ENCODE data around the gene CNOT6. TPM values are rescaled to one million over a fixed set of nuclear protein-coding genes. Genes with fewer than 3 reads are reported as not detected.

The CNOT6 gene
- total RNA-seq, 1 experiment from 2014 or later, result 15.3 TPM

DNA sequence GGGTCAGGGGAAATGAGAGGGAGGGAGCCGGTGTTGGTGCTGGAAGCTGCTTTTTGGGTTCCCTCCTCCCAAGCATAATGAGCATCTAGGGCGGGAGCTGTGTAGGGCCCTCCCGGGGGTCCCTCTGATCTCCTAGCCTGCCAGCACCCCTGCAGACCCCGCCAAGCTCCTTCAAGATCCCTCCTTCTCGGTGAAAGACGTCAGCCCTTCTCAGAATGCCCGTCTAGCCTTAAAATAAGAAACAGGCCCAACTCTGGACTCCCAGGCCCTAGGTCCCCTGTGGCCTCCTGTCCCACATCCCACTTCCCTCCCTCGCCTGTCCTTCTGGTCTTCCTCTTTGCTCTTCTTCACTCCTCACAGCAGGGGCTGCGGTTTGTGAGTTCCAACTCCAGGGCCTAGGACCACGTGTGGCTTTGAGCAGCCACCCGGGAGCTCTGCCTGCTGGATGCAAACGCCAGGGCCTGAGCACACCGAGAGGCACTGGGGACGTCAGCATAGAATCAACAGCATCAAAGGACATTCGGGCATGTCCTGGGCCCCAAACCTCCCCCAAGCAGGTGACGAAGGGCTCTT, 105.9 kb downstream of the CNOT6 start:
- DNase-seq (ENCODE audit: low spot score), result no peak

DNA sequence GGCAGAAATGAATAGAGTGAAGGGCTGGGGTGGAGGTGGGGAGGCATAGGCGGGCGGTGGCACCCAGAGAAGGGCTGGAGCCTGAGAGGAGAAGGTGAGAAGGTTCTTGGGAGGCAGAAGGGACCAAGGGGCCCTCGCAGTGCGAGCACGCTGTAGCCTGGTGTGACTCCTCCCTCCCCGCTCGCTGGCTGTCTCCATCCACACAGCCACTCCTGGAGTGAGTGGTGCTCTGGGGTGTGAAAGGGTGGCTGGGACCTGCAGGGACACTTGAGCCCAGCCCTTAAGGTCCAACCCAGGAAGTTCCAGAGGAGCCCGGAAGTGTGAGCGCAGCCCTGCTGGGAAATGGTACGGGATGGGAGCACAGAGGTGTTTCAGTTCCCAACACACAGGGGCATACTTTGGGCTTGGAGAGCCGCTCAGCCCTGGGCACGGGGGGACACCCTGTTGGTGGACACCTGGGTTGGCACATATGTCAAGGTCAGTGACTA, 106.4 kb downstream of the CNOT6 start:
- no peak for DNase-seq (ENCODE audit: low spot score)

DNA sequence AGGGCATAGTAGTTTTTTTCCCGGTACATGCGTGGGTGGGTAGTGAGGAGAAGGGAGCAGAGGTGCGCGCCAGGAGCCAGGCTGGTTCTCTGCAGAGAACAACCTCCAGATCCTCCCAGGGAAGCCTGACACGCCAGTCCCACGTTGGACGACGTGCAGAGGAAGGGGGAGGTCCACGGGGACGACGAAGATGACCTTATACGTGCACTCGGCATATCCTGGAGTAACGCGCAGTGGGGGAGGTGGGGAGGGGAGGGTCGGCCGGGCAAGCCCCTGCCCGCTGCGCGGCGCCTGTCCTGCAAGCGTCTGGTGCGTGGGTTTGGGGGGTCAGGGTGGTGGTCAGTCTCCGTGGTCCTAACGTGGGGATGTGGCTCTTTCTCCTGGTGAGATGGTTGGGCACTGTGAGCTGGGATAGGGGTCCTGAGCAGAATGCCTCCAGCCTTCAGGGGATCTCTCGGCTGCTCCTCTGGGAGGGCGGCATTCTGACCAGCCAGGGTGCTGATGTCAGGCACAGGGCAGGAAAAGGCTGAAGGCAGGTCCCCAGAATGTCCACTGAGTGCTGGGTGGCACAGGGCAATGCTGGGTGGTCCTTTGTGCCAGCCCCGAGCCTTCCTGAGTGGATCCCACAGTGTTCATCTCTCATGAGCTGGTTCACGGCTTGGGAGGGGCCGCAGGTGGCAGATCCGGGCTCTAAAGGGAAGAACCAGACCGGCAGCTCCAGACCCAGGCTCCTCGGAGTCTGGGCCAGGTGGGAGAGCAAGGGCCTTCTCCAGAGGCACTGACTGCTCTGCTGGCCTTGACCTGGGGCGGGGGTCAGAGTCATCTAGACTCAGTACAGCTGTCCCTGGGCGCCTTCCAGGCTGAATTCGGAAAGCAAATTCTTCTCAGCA, 107.7 kb downstream of the CNOT6 start:
- DNase-seq (ENCODE audit: low spot score), result no peak

DNA sequence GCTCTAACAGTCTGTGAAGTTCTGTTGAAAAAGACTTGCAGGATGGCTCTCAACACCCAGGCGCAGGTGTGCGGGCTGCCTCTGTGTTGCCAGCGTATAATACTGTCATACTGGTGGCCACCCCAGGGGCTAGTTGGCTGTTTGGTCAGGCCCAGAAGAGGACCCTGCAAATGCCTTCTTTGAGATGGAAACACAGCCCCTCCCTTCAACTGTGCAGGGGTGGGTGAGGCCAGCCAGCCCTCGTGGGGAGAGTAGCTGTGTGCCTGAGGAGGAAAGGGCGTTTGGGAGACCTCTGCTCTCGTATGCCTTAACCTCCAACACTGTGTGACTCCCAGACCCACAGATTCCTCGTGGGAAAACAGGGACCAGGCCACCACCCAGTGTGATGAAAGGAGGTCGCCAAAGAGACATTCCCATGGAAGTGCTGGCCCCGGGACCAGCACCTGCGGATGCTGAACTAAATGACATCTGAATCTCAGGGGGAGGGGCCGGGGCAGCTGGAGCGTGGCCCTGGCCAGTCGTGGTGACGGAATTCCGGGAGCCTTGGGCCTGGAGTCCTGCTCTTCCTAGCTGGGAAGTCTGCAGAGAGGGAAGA, 108.4 kb downstream of the CNOT6 start:
- DNase-seq (ENCODE audit: low spot score), result no peak

DNA sequence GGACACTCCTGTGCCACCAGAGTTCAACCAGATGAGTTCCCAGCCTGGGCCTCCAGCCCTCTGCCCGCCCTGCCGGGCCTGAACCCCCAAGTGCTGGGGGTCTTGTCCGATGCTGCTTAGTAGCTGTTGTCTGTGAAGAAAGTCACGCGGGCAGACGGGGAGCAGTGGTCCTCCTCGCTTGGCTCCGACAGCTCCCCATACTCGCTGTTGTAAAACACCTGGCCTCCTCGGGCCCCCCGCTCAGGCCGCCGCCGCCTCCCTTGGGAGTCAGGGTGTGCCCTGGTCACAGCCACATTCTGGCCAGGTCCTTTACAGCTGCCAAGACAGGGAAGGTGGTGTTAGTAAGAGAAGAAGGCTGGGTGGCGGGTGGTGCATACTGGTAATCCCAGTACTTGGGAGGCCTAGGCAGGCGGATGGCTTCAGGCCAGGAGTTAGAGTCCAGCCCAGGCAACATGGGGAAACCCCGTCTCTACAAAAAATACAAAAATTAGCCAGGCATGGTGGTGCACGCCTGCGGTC, 109.0 kb downstream of the CNOT6 start:
- no peak for DNase-seq (ENCODE audit: low spot score)

DNA sequence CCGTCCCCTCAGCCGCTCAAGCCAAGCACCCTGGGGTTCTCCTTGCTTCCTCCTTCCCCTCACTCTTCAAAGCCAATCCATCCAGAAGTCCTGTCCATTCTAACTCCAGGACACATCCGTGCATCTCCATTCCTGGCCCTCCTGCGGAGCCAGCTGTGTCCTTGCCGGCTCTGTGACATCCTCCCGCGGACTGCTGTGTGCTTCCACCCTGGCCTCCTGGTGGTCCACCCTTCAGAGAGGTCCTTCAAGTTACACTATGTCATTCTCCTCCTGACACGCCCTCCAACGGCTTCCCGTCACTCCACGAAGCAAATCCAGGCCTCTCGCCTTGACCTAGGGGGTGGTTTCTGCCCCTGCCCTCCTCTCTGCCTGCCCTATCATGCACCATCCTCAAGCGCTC, 110.1 kb downstream of the CNOT6 start:
- no peak for DNase-seq (ENCODE audit: low spot score)

DNA sequence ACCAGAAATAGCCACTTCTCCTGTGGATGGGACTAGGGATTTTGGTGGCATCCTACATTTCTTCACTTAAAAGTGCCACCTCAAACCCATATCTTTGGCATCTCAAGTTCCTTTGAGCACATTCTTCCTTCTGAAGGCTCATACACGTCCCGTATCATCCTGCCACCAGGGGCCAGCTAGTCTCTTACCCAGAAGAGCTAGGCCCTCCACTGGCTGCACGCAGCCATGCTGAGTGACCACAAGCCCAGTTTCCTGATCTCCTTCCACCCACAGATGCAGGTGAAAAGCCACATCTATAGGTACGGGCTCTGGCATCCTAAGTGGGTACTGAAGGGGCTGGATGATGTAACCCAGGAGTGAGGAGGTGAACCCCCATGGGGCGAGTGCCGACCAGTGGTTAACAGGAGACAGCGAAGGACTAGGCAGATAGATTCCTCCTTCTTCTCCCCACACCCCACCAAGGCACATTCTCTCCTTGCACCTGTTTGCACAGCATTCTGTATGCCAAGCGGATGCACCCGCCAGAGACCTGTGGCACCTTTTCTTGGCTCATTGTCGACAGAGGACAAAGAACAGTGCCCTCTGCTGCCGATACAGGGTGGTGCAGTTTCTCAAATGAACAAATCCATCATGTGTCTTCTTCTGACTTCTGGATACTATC, 111.5 kb downstream of the CNOT6 start:
- DNase-seq (ENCODE audit: low spot score), result peak; percentile 78

DNA sequence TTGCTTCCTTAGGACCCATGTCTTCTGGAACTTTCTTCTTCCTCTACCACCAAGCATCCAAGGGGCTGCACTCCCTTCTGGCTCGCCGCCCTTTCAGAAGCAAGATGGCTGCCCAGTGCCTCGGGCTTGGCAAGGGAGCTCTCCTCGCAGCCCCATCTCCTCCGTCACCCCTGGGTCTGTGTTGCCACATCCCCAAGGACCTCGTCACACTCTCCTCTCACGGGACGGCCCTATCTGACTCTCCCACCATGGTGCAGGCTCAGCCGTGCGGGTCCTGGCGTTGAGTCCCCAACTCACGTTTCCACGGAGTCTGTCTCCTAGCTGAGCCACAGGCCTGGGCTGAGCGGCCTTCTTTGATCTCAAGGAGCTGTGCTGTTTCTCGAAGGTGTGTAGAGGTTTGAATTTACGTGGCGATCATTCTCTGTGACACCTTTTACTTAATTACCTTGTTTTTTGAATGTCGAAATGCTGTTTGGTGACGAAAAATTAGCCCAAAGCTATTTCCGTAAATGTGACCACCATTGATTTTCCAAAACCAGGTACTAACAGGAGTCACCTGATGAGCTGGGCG, 112.1 kb downstream of the CNOT6 start:
- no peak for DNase-seq (ENCODE audit: low spot score)

DNA sequence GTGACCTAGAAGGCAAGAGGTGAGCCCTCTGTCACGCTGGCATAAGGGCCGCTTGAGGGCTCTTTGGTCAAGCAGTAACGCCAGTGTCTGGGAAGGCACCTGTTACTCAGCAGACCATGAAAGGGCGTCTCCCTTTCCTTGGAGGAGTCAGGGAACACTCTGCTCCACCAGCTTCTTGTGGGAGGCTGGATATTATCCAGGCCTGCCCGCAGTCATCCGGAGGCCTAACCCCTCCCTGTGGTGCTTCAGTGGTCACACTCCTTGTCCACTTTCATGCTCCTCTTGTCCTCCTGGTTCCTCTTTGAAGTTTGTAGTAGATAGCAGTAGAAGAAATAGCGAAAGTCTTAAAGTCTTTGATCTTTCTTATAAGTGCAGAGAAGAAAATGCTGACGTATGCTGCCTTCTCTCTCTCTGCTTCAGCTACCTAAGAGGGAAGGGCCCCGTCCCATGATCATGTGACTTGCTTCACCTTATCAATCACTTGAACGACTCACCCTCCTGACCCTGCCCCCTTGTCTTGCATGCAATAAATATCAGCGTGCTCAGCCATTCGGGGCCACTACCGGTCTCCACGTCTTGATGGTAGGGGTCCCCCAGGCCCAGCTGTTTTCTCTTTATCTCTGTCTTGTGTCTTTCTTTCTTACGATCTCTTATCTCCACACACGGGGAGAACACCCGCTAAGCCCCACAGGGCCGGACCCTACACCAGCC, 113.8 kb downstream of the CNOT6 start:
- no peak for DNase-seq (ENCODE audit: low spot score)

DNA sequence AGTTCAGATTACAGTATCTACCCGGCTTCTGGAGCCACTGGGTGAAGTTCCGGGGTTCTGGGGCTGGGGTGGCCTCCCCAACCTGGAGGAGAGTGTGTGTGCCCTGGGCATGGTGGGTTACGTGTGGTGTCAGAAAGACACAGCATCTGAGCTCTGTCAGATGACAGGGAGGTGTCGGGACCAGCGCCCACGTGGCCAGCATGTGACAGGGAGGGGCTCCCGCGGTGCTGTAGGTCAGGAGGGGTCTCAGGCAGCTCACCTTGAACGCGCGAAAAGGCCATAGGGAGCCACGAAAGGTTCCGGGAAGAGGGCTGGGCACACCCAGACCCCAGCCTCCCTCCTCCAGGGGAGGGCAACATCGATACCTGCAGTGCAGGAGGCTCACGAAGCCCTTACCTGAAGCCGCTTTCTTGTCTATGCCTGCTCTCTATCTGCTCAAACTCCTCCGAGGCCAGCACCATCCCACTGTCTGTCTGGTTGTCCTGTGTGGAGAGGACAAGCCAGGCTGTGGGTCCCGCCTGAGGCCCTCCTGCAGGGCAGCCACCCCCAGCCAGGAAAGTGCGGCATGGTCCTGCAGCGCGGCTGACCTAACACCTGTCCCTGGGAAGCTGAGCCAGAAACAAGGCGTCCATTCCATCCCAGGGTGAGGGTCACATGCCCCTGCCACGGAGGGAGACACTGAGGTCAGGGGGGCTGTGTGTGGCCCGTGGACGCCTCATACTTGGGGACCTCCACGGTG, 114.6 kb downstream of the CNOT6 start:
- no peak for DNase-seq (ENCODE audit: low spot score)

DNA sequence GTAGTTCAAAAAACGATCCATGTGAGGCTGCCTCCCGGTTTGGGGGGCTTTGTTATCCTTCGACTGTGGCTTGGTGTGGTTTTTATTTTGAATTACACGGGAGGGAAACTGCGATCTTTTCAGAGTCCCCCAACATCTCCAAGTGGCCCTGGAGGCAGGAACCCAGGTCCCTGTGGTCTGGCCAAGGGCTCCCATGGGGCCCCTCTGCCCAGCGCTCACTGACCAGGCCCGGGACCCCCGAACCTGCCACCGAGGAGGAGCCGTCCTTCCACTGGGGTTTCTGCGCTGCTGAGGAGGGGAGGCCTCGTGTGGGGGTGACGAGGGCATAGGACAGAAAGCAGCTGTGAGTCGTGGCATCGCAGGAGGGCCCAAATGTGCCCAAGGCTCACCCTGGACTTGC, 115.2 kb downstream of the CNOT6 start:
- DNase-seq (ENCODE audit: low spot score), result no peak

DNA sequence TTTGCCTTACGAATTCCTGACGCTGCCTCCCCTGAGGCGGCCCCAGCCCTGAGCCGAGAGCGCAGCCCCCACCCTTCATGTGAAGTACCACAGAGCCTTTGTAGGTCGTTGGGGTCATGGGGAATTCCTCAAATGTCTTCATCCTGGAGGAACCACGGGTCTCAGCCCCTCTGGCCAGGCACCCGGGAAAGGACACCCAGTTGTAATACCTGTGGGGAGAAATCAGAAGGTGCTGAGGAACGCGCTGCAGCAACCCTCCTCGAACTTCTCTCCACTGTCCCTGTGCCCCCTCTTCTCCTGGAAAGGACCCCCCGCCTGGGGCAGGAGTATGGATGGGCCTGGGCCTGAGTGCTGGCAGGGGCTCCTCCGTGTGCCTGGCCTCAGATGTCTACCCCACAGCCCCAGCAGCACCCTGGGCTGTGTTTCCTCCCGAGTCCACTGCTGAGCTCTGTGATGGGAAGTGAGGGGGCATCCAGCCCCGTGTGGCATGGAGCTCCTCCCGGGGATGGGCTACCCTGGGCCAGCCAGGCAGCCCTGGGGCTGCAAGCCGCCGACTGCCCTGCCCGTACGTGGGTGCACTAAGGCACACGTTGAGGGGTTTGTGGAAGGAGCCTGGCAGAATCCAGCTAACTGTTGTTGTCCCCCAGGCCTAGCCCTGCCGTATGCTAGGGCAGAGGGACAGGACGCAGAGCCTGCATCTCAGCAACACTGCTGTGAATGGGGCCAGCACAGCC, 115.8 kb downstream of the CNOT6 start:
- no peak for DNase-seq (ENCODE audit: low spot score)

DNA sequence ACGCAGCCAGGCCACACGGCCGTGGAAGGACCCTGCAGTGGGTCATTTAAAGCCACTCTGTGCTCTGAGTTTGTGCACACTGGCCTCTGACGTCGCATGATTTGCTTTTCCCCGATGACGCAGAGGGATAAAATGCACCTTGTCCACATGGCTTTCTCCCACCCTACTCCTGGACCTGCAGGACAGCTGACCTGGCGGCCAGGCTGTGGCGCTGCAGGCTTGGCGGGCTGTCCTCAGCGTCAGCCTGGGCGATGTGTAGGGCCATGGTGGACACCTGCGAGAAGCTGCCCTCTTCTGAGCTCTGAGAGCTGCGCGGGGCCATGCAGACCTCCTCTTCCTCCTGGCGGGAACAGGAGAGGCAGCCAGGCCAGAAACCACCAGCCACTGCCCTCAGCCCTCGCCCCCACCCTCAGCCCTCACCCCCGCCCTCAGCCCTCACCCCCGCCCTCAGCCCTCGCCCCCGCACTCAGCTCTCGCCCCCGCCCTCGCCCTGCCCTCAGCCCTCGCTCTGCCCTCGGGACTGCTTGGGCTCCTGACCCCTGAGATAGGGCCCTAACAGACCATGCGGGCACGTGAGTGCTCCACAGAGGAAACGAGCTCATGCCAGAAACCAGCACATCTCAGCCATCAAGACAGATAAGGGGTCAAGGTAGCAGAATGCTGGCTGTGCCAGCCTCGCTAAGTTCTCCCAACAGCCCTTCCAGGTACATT, 117.1 kb downstream of the CNOT6 start:
- peak; percentile 71 for DNase-seq (ENCODE audit: low spot score)

DNA sequence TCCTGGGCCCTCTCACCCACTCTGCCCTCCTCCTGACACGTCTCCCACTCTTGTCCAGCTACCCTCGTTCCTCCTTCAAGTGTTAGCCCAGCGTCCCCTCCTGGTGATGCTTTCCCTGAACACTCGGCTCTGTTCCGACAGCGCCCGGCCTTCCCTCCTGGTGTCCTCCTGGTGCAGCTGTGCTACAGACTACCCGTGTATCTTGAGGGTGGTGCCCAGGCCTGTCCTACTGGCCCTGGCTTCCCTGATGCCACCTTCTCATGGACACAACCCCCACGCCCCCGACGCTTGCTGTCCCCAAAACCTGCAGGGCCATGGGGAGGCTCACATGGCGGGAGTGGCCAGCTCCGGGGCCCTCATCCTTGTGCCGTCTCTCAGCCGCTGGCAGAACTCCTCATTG, 118.5 kb downstream of the CNOT6 start:
- DNase-seq (ENCODE audit: low spot score), result no peak

DNA sequence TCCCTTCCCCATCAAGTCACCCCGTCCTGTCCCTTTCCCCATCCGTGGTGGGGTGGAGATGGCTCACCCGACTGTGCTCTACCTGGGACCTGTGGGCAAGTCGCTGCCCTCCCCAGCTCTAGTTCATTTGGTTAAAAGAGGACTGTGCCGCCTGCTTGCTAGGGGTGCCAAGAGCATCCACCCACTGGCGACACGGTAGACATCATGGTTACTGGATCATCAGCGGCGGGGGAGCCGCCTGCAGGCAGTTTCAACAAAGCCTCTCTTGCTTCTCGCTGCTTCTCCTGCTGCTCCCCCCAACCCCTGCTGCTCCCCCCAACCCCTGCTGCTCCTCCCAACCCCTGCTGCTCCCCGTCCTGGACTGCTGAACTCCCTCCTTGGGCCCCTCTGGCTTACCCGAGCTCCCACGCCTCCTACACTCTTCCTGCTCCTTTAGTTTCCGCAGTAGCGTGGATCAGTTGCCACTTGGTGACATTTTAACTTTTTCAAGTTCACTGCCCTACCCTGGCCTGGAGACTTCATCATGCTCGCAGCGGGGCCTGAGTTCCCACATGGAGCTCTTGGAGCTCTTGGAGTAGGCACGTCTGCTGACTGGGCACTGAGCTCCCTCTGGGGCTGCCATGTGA, 119.1 kb downstream of the CNOT6 start:
- DNase-seq (ENCODE audit: low spot score), result no peak

DNA sequence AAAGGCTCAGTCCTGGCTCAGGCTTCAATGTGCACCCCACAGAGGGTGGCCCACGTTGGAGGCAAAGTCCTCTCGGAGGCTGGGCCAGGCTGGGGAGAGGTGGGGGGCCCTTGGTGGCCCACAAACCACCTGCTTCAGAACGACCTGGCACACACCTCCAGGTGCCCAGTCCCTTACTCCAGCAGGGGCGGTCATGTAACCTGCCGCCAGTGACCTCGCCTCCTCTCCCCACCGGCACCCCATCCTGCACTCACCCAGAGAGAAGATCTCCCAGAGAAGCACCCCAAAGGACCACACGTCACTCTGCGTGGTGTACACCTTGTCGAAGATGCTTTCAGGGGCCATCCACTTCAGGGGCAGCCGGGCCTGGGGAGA, 119.6 kb downstream of the CNOT6 start:
- no peak for DNase-seq (ENCODE audit: low spot score)

DNA sequence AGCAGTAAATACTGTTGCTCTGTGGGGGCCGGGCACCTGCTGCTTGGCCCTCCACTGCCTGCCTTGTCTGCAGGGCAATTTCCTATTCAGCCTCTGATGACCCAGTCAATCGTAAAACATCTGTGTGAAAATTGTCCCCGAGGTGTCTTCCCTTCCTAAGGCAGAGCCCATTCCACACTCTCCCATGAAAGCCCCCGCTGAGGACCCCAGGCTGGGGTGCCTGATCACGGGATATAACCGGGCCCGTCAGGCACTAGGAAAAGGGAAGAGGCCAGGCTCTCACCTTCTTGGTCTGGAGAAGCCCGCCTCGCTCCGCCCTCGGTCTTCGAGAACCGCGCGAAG, 124.3 kb downstream of the CNOT6 start:
- no peak for DNase-seq (ENCODE audit: low spot score)

DNA sequence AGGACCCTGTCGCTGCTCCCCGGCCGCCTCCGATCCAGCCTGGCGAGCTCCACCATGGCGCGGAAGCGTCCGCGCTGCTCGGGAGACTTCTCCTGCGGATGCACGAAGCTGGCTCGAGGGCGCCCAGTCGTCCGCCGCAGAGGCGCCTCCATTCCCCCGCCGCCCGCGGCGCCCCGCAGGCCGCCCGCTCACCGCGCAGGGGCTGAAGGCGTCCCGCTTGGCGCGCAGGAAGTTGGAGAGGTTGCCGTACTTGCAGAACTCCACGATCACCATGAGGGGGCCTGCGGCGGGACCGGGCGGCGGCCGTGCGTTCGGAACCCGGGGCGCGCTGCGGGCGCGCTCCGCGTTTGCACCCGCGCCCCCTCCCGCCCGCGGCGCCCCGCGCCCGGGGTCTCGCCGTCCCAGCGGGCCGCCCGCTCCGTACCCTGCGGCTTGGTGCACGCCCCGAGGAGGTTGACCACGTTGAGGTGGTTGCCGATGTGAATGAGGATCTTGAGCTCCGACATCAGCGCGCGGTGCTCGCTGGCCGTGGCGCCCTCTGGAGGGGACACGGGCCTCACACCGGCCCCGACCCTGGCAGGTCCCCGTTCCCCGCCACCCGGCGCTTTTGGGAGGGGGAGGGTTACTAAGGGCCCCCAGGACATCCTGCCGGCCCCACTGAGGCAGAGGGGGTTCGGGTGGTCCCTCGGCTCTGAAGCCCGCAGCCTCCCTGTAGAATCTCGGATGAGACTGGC, 124.8 kb downstream of the CNOT6 start:
- no peak for DNase-seq (ENCODE audit: low spot score)

Data from HT-29 (cell line).